Measurements from ENCODE around the gene NR2C2. TPM values are rescaled to one million over a fixed set of nuclear protein-coding genes. Genes with fewer than 3 reads are reported as not detected.

The NR2C2 gene
- total RNA-seq, 1 donor from 2014 or later: 15.0 TPM

- peak overlapping the region; percentile 82 for H3K4me3 ChIP-seq (ENCODE audit: low read depth, low read length)
- FAIRE-seq (no peak), DNase-seq (ENCODE audit: low read depth) (peak; percentile 82)
- peaks cover 3% of the 10 kb centered on the region for H3K36me3 ChIP-seq (ENCODE audit: control insufficient read depth, insufficient read depth, low read length)
- TF ChIP-seq CTCF (IDR thresholded peaks at IDR 0.05; ENCODE audit: insufficient read depth, low read length, severe bottlenecking): no peak
- H3K27me3 ChIP-seq (ENCODE audit: control insufficient read depth, insufficient read depth, low read length): no peaks in the 10 kb centered on the region
Measured at GRCh38 chr3:14947886-14948608, 664 bp downstream of the NR2C2 start.

DNA sequence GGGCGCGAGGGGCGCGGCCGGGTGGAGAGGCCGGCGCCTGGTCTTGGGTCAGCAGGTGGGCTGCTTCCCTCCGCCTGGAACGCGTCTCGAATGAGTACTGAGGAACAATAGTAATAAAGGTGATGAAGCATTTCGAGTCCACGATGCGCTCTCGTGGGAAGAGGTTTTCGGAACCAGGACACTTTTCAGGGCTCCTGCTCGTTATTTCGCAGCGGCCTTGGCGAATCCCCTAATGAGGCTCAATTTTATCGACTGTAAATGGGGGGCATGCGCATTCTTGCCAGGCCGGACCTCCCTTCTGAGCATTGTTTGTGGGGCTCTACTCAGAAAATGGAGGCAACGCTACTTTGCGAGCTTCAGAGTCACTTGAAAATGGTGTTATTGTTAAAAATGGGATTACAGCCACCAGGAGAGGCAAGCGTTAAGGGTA lies 1.2 kb downstream of the NR2C2 start:
- peak; percentile 12 for DNase-seq (ENCODE audit: low read depth)
- no peaks in the 10 kb centered on the region for H3K27me3 ChIP-seq (ENCODE audit: control insufficient read depth, insufficient read depth, low read length)
- peaks cover 3% of the 10 kb centered on the region for H3K36me3 ChIP-seq (ENCODE audit: control insufficient read depth, insufficient read depth, low read length)
- peak overlapping the region; percentile 82 for H3K4me3 ChIP-seq (ENCODE audit: low read depth, low read length)
- TF ChIP-seq CTCF (IDR thresholded peaks at IDR 0.05; ENCODE audit: insufficient read depth, low read length, severe bottlenecking): no peak
- FAIRE-seq: no peak

- DNase-seq (ENCODE audit: low read depth) (no peak), FAIRE-seq (no peak)
- Histone ChIP-seq H3K27me3 (ENCODE audit: control insufficient read depth, insufficient read depth, low read length) (no peaks in the 10 kb centered on the region), H3K4me3 (ENCODE audit: low read depth, low read length) (peak overlapping the region; percentile 82), H3K36me3 (ENCODE audit: control insufficient read depth, insufficient read depth, low read length) (peaks cover 3% of the 10 kb centered on the region)
- TF ChIP-seq CTCF (IDR thresholded peaks at IDR 0.05; ENCODE audit: insufficient read depth, low read length, severe bottlenecking): no peak
Measured at GRCh38 chr3:14949126-14949525, 1.7 kb downstream of the NR2C2 start.

DNA sequence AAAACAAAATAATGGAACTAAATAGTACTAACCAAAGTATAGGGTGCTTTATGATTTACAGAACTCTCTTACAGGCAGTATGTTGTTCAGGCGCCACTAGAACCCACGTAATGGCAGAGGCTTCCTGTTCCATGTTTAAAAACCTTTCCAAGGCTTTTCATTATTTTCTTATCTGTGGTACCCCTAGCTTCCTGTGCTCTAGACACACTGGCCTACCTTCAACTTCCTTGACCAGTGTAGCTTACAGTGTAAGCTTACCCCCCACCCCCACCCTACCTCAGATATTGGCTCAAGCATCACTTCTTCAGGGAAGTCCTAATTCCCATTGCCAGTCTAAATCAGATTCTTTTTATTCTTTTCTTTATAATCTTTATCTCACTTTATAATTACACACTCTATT lies 2.9 kb downstream of the NR2C2 start:
- no peak for TF ChIP-seq CTCF (IDR thresholded peaks at IDR 0.05; ENCODE audit: insufficient read depth, low read length, severe bottlenecking)
- Histone ChIP-seq H3K36me3 (ENCODE audit: control insufficient read depth, insufficient read depth, low read length) (peaks cover 2% of the 10 kb centered on the region), H3K27me3 (ENCODE audit: control insufficient read depth, insufficient read depth, low read length) (no peaks in the 10 kb centered on the region), H3K4me3 (ENCODE audit: low read depth, low read length) (no peak overlapping the region)
- DNase-seq (ENCODE audit: low read depth): no peak
- FAIRE-seq: no peak

GRCh38 chr3:14957153-14957552 lies 9.8 kb downstream of the NR2C2 start:
- no peaks in the 10 kb centered on the region for H3K27me3 ChIP-seq (ENCODE audit: control insufficient read depth, insufficient read depth, low read length)
- DNase-seq (ENCODE audit: low read depth) (no peak), FAIRE-seq (no peak)
- peaks cover 2% of the 10 kb centered on the region for H3K36me3 ChIP-seq (ENCODE audit: control insufficient read depth, insufficient read depth, low read length)
- no peak for TF ChIP-seq CTCF (IDR thresholded peaks at IDR 0.05; ENCODE audit: insufficient read depth, low read length, severe bottlenecking)
- H3K4me3 ChIP-seq (ENCODE audit: low read depth, low read length): no peak overlapping the region

GRCh38 chr3:14957925-14958324 lies 10.5 kb downstream of the NR2C2 start:
- no peak for TF ChIP-seq CTCF (IDR thresholded peaks at IDR 0.05; ENCODE audit: insufficient read depth, low read length, severe bottlenecking)
- FAIRE-seq: no peak
- no peak for DNase-seq (ENCODE audit: low read depth)
- Histone ChIP-seq H3K4me3 (ENCODE audit: low read depth, low read length) (no peak overlapping the region), H3K36me3 (ENCODE audit: control insufficient read depth, insufficient read depth, low read length) (peaks cover 2% of the 10 kb centered on the region), H3K27me3 (ENCODE audit: control insufficient read depth, insufficient read depth, low read length) (no peaks in the 10 kb centered on the region)

Data from bronchial epithelial cell (primary cell).